GM19240 (cell line): Measurements from ENCODE around the gene THAP8.

ENCODE experiments used
- DNase-seq: peaks from one replicate; pipeline ENCODE4 v3.0.0; 2011; ENCODE audit warnings: low spot score; ENCODE audit not compliant: insufficient read length

Gene THAP8, protein sequence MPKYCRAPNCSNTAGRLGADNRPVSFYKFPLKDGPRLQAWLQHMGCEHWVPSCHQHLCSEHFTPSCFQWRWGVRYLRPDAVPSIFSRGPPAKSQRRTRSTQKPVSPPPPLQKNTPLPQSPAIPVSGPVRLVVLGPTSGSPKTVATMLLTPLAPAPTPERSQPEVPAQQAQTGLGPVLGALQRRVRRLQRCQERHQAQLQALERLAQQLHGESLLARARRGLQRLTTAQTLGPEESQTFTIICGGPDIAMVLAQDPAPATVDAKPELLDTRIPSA

DNA sequence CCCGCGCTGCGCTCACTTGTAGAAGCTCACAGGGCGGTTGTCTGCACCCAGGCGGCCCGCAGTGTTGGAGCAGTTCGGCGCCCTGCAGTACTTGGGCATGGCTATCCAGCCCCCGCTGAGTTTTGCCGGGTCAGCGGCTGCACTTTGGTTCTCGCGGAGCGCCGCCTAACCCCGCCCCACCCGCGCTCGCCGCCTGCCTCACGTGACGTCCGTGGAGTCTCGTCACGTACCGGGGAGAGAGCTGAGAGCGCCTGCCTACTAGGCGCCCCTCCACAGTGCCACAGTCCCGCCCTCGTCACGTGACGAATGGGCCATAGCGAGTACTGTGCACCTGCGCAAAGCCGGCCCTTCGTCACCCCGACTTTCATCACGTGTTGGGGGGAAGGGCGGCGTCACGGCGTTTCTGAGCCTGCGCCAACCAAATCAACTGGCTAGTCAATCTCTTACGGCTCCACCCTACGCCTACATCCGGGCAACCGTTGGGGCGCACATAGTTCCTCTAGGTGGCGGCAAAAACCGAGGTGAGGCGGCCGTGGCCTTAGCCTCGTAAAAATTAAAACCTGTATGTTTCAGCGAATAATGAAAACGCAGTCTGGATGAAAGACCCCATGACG, at the start of gene THAP8:
TSS of gene THAP8 (minus strand) at position 167 of the 614 bp plus-strand sequence. CDS start at position 99, 68 bp downstream.
- peak; percentile 97 for DNase-seq

DNA sequence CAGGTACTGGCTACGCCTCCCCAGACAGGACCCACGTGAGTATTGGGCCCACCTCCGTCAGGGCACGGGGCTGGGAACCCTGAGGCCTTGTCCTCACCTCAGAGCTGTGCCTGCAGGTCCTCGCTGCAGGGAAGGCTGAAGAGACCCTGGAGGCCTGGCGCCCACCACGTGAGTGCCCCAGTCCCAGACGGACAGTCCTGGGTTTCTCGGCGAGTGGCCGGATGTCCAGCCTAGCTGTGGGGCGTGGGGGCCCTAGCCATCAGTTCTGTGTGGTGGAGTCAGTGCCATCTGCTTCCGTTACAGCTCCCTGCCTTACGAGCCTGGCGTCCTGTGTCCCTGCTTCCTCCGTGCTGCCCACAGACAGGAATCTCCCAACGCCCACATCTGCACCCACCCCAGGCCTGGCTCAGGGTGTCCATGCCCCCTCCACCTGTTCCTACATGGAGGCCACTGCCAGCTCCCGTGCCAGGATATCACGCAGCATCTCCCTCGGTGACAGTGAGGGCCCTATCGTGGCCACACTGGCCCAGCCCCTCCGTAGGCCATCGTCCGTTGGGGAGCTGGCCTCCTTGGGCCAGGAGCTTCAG, 49.0 kb upstream of the THAP8 start:
- no peak for DNase-seq

DNA sequence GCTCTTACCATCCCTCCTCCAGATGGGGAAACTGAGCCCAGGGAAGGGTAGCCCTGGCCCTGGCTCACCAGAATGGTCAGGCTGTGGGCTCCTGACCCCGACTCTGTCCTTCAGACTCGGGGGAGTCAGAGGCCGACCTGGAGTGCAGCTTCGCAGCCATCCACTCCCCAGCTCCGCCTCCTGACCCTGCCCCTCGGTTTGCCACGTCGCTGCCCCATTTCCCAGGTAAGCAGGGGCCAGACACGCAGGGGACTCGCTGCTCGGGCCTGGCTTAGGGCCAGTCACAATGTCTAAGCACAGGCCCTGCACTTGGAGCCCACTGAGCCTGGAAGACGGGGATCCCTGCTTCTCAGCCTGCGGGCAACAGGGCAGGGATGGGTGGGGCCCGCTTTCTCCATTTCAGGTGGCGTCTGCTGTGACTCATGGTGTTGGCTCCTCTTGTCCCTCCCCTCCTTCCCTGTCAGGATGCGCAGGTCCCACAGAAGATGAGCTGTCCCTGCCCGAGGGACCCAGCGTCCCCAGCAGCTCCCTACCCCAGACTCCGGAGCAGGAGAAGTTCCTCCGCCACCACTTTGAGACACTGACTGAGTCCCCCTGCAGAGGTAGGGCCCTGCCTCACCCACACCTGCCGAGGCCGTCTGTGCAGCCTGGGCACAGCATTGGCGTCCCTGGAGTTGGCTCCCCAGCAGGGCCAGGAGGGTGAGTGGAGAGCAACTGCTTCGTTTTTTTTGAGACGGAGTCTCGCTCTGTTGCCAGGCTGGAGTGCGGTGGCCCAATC, 47.7 kb upstream of the THAP8 start:
- DNase-seq: no peak

DNA sequence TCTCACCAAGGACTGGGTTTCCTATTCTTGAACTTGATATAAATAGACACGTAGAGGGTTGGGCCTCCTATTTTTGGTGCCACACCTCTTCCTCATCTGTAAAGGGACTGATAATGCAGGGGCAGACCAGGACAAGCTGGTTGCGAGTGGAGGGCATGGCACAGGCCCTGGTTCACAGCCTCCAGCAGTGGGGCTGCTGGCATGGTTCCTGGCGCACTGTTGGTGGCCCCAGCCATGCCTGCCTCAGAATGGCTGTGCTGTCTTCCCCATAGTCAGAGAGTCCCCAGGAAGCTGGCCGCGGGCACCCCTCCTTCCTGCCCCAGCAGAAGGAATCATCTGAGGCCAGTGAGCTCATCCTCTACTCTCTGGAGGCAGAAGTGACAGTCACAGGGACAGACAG, 46.4 kb upstream of the THAP8 start:
- DNase-seq: no peak

DNA sequence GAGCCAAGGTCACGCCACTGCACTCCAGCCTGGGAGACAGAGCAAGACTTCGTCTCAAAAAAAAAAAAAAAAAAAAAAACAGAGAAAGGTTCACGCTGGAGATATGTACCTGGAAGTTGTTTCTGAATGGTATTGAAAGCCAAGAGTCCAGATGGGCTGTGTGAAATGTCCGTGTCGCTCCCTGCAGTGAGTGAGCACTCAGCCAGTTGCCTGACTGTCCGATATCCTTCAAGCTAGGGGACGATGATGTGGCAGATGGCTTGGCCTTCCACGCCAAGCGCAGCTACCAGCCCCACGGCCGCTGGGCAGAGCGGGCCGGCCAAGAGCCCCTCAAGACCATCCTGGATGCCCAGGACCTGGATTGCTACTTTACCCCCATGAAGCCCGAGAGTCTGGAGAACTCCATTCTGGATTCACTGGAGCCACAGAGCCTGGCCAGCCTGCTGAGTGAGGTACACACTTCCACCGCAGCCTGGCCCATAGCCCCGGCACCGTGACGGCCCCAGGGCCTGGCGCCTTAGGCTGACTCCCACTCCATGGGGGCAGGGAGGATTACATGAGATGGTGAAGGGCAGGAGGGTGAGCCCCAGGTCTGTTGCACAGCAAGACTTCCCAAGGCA, 45.2 kb upstream of the THAP8 start:
- DNase-seq: no peak

DNA sequence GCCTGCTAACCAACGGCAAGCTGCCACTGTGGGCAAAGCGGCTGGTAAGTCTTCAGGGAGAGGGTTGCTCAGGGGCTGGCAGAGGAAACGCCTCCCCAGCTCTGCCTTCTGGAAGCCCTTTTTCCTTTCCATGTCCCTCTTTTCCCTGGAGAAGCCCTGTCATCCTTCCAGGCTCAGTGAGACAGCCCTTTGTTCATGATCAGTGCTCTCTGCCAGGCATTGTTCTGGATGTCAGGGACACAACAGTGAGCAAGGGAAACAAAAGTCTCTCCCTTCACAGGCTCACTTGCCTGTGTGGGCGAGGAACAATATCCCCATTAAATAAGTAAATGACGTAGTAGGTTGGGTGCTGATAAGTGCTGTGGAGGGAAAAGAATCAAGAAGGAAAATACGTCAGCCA, 43.0 kb upstream of the THAP8 start:
- DNase-seq: no peak

DNA sequence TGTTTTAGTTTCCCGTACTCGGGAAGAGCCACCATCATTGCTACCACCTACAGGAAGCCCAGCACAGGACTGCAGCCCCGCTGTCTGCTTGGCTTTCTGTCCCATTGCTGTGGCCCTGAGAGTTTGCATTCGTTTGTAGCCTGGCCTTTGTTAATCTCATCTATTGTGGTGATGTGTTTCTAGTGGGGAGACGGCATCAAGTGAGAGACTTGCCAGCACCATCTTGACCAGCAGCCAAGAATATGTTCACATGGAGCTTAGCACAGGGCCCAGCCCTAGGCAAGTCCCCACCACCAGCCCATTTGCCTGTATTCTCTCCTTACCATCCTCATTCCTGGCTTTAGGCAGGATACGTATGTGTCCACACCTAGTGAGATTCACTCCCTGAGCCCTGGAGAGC, 39.6 kb upstream of the THAP8 start:
- DNase-seq: no peak

DNA sequence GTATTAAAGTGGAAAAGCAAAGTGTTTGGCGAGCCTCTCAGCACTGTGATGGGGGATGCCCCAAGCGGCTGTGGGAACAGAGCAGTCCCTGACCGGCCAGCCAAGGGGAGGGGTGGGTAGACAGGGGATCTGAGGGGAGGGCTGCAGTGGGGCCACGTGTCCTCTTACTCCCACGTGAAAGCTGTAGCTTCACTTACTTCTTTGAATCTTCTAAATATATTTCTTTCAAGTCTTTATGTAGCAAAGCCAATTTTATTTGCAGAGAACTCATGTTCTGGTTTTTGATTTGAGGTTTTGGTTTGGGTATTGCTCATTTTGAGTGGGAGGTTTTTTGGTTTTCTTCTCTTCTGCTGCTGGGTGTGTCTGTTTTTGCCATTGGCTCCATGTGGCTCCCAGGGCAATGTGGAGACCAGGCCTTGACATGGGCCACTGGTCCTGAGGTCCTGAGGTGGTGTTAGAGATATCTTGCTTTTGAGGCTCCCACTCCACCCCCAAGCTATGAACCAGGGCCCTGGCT, 39.1 kb upstream of the THAP8 start:
- peak; percentile 27 for DNase-seq

DNA sequence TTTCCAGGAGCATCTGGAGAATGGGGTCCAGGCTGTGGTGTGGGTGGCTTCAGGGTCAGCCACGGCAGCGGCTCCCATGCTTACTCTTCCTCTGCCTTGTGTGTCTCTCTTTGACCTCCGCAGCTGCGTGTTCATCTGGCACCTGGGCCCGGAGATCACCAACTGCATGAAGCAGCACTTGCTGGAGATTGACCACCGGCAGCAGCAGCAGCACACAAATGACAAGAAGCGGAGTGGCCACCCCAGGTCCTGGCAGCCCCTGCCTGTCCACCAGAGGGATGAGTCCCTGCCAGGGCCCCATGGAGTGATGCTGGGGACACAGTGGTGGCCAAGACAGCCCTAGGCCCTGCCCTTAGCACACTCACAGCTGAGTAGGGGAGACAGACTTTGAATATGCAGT, 38.5 kb upstream of the THAP8 start:
- no peak for DNase-seq

DNA sequence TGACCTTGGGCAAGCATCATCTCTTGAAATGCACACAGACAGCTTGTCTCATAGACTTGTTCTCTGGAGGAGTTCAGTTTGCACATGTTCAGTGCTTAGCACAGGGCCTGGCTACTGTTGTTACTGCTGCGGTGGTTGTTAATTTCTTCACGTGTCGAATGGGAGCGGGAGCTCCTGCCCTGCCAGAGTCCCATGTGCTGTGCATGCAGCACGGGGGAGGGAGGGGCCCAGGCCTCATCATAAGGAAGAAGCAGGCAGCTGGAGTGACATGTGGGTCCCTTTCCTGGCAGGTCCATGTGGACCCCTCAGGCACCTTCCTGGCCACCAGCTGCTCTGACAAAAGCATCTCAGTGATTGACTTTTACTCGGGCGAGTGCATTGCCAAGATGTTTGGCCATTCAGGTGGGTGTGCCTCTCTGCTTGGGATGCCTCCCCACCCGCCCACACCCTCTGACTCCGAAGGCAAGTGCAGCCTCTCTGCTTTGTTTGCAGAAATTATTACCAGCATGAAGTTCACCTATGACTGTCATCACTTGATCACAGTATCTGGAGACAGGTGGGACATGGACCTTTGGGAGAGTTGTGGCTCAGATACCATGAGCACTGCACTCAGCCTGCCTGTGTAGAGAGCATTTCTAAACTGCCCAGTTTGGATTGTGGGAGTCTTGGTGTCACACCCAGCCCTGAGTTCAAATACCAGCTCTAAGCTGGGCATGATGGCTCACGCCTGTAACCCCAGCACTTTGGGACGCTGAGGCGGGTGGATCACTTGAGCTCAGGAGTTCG, 37.0 kb upstream of the THAP8 start:
- DNase-seq: no peak

DNA sequence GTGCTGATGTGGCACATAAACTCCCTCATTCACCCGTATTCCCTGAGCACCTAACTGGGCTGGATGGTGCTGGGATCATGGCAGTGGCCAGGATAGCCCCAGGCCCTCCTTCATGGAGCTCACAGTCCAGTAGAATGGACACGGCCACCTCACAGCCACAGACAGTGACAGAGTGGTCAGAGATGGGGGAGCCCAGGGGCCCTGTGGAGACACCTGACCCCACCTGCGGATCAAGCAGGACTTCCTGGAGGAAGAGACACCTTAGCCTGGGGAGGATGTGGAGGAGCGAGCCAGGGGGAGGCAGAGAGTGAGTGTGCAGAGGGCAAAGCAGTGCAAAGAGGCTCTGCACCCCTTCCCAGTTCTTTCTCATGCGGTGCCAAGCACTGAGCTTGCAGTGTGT, 35.8 kb upstream of the THAP8 start:
- no peak for DNase-seq

DNA sequence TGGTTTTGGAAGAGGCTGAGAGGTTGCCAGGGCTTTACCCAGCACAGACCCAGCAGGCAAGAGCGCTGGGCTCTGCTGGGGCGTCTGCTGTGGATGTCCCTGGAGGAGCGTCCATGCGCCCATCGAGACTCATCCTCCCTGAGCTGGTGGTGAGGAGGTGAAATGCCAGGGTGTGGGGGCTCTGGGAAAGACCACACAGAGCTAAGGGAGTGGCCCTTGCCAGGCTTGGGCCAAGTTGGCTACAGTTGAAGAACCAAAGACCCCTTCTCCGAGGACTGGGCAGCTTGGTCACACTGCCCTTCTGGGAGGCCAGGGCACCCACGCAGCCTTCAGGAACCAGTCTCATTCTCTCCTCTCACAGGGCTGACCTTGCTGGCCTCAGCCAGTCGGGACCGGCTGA, 32.2 kb upstream of the THAP8 start:
- DNase-seq: no peak

DNA sequence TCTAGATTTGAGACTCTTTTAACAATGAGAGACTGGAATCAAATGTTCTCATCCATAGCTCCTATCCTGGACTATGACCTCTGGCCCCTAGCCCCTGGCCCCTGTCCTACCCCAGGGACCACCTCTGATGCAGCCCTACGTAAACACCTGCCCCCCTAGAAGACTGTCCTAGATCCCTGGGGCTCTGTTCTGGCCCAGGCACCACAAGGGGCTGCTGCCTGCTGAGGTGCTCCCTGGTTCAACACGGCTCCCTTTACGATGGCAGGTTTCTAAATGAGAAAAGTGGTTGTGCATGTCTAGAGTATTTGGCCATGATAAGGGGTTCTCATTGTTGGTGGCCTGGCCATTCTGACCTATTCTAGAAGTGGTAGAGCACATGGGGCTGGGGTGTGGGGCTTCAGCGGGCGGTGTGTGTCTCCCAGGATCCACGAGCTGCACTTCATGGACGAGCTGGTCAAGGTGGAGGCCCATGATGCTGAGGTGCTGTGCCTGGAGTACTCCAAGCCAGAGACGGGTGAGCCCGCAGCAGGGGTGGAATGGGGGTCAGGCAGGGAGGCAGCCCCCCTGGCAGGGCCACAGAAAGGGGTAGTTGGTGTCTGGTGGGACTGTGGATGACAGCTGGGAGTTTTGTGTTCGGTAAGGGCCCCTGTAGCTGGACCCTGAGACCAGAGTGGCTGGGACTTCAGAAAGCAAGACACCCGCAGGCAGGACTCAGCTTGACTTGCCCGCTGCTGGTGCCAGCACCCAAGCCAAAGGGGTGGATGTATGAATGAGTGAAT, 30.3 kb upstream of the THAP8 start:
- DNase-seq: no peak

DNA sequence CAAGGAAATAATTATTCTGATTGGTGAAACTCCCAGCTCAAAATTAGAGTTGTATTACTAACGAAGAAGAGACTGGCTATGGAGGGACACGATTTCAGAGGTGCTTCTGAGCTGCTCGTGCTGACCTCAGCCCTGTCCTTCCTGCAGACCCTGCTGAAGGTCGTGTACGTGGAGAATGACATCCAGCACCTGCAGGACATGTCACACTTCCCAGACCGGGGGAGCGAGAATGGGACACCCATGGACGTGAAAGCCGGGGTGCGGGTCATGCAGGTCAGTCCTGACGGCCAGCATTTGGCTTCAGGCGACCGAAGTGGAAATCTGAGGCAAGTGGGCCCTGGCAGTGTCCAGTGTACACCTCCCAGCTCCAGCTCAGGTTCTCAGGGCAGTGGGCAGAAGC, 28.8 kb upstream of the THAP8 start:
- DNase-seq: no peak

DNA sequence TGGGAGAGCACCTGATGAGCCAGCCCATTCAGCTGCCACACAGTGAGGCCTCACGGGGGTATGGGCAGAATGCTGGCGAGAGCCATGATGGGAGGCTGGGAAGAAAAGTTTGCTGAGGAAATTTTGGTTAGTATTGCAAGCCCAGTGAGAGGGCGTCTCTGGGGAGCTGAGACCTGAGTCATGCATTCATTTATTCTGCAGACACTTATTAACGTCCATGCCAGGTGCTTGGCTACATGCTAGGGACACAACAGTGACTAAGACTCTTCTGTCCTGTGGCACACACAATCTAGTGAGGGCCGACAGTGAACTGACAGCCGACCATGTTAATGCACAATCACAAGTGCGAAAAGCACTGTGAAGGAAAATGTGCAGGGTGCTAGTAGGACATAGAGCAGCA, 27.8 kb upstream of the THAP8 start:
- no peak for DNase-seq

DNA sequence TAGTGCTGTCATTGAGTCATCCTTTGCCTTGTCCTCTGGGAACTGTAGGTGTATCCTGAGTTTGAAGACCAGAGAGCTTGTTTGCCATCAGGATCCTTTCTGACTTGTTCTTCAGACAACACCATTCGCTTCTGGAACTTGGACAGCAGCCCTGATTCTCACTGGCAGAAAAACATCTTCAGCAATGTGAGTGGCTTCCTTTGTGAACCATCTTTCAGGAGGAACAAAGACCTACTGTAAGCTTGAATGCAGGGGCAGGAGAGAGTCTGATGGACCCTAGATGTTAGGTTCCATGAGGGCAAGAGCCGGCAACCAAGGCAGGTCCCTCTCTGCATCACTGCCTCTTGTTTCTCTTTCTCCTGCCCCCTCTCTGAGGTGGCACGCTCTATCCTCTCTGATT, 27.3 kb upstream of the THAP8 start:
- no peak for DNase-seq

DNA sequence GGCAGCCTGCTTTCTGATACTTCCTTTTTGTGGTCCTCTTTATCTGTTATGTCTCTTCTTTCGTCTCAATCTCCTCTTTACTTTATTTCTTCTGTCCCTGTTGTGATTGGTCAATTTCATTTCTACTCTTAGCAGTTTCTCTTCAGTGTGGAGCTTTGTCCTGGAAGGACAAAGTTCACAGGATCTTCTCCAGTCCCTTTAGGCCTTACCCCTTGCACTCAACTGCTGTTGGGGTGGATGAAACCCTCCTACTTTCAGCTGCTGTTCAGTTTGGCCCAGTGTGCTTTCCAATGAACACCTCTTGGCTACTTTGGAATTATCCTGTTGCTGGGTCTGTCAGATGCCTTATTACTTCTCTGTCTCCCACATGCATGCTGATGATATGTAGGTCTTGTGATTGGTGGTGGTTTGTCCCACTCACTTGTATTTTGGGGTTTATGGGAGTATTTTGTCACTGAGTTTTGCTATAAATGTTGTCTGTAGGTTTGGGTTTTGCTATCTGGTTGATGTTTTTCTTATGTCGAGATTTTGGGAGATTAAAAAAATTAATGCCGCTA, 25.4 kb upstream of the THAP8 start:
- DNase-seq: no peak

DNA sequence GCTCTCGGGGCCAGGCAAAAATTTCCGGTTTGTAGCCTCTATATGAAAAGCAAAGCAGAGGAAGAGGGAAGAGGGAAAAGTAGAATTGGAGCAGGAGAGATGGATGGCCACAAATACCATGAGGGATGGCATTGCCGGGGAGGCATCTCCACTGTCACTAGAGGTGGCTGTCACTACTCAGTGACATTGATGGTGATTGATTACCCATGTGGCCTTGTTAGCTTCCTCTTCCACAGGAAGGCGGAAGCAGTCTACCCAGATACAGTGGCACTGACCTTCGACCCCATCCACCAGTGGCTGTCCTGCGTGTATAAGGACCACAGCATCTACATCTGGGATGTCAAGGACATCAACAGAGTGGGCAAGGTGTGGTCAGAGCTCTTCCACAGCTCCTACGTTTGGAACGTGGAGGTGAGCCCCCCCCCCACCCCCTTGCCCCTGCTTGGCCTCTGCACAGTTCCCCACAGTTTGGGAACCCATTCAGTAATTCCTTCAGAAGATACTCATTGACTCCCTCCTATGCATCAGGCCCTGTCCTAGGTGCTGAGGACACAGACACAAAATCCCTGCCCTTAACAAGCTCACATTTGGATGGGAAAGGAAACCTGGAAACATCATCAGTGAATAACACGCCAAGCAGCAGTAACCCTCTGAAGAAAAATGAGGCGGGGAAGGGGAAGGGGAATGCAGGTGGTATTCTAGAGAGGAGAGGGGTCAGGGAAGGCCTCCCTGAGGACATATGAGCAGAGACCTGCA, 19.2 kb upstream of the THAP8 start:
- no peak for DNase-seq

DNA sequence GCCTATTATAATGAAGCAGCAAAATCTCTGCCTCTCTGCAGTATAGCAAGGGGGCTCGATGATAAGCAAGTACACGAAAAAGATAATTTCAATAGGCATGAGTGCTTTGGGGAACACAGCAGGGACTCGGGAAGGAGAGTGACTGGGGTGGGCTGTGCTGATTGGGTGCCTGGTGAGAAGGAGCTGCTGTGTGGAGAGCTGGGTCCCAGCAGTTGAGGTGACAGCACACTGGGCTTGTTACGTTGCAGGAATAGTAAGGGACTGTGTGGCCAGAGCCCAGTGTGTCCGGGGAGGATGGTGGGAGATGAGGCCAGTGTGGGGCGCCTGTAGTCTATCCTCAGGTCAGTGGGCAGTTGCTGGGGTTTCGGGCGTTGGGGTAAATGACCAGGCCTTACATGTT, 18.0 kb upstream of the THAP8 start:
- DNase-seq: no peak
